A549 (cell line): ENCODE measurements around the gene MIA3.

Source experiments
- NFE2L2 ChIP-seq: fragments of 150-350 bp; conservative IDR thresholded peaks from 2 replicates; pipeline ENCODE4 v1.6.1; 2014; ENCODE audit warnings: low read length
- POLR2A ChIP-seq: IDR thresholded peaks from 2 replicates; pipeline ENCODE4 v1.6.1; 2012; ENCODE audit warnings: mild to moderate bottlenecking, low read length
- RAD21 ChIP-seq, 2 experiments: fragments of >200 bp in 1 of 2; sonication (Bioruptor Twin) in 1 of 2; formaldehyde crosslinking in 1 of 2; IDR thresholded peaks in 1 of 2; conservative IDR thresholded peaks in 1 of 2; 2 replicates in 1 of 2; 3 replicates in 1 of 2; pipeline ENCODE4 v1.6.1; 2012 to 2018; ENCODE audit warnings: inconsistent platforms in 1 of 2

DNA sequence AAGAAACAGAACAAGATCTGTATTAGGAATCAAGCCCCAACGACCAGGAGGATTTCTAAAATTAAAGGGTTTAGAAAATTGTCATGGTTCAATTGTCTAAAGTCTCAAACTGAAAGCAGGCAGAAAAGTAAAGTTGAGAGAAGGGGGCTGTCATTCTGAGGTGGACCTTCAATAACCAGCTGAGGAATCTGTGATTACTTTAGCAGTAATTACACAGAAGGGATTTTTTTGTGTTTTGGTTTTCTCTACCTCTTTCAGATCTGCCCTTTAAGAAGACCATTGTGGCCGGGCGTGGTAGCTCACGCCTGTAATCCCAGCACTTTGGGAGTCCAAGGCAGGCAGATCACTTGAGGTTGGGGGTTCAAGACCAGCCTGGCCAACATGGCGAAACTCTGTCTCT is 77.0 kb downstream of the MIA3 start:
- no peak for TF ChIP-seq RAD21 (conservative IDR thresholded peaks at IDR 0.05 in 1 of 2, IDR thresholded peaks at IDR 0.05 in 1 of 2)
- no peak for TF ChIP-seq NFE2L2
- TF ChIP-seq POLR2A, result no peak
